ENCODE measurements around the gene HOXC9. TPM values are rescaled to one million over a fixed set of nuclear protein-coding genes. Genes with fewer than 3 reads are reported as not detected.

HOXC9 gene
- total RNA-seq, 2 donors from 2014 or later, result 0.23 to 3.0 TPM

- DNase-seq (ENCODE audit: low spot score), result no peak
- Histone ChIP-seq H3K36me3 (no peaks in the 10 kb centered on the region), H3K9me3 (no peaks in the 10 kb centered on the region), H3K27me3 (replicated peaks; ENCODE audit: insufficient read depth) (peaks cover 72% of the 10 kb centered on the region), H3K4me3 (no peak overlapping the region), H3K4me1 (replicated peaks) (no peaks in the 10 kb centered on the region), H3K27ac (no peak overlapping the region)
- WGBS, result 56% methylated on average over 18 of the region's 18 CpGs
- intact Hi-C loops (cut with DNase I), result no loop called here
- TF ChIP-seq CTCF (IDR thresholded peaks at IDR 0.05) (no peak), POLR2AphosphoS5 (IDR thresholded peaks at IDR 0.05) (no peak), POLR2A (IDR thresholded peaks at IDR 0.05) (no peak)
Observed at GRCh38 chr12:53993162-53994008, 6.6 kb upstream of the HOXC9 start.

- Histone ChIP-seq H3K4me3 (no peak overlapping the region), H3K36me3 (no peaks in the 10 kb centered on the region), H3K4me1 (replicated peaks) (no peaks in the 10 kb centered on the region), H3K9me3 (no peaks in the 10 kb centered on the region), H3K27me3 (replicated peaks; ENCODE audit: insufficient read depth) (peaks cover 68% of the 10 kb centered on the region), H3K27ac (no peak overlapping the region)
- intact Hi-C loops (cut with DNase I), result no loop called here
- no peak for DNase-seq (ENCODE audit: low spot score)
- WGBS, result 5% methylated on average over 19 of the region's 19 CpGs
- TF ChIP-seq CTCF (IDR thresholded peaks at IDR 0.05), result no peak
- no peak for TF ChIP-seq POLR2A (IDR thresholded peaks at IDR 0.05)
- TF ChIP-seq POLR2AphosphoS5 (IDR thresholded peaks at IDR 0.05), result no peak
Observed at GRCh38 chr12:53994009-53994263, 6.0 kb upstream of the HOXC9 start.

DNA sequence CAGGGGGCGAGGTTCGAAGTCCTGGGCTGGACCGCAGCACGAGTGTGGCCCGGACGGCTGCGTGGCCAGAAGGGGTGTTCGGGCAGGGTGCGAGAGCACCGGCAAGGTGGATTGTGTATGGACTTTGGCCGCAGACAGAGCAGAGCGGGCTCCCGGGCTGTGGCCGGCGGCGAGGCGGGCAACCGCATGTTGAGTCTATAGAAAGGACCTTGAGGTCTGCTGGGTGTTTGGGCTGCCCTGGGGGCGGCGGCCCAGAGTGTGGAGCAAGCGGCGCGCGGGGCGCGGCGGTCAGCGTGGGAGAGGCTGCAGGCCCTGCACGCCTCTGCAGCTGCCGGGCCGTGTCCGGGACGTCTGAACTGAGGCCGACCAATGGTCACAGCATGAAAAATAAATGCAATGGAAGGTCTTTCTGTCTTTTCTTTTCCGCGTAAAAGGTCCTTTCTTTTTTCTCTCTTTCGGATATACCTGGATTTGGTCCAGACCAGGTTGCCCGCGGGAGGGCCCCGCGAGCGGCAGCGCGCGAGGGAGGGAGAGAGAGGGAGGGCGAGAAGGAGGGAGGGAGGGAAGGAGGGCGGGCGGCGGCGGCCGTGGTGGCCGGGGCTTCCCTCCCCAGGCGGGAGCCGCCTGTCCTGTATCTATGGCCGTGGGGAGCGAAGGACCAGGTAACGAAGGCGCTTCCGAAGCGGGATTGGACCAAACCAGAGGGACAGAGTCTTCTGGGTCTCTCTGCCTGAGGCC lies 5.5 kb upstream of the HOXC9 start:
- no peaks in the 10 kb centered on the region for H3K9me3 ChIP-seq
- H3K4me1 ChIP-seq (replicated peaks), result no peaks in the 10 kb centered on the region
- H3K27ac ChIP-seq, result no peak overlapping the region
- no peak for TF ChIP-seq POLR2A (IDR thresholded peaks at IDR 0.05)
- TF ChIP-seq CTCF (IDR thresholded peaks at IDR 0.05), result no peak
- TF ChIP-seq POLR2AphosphoS5 (IDR thresholded peaks at IDR 0.05), result no peak
- no peak overlapping the region for H3K4me3 ChIP-seq
- WGBS, result 8% methylated on average over 60 of the region's 60 CpGs
- H3K27me3 ChIP-seq (replicated peaks; ENCODE audit: insufficient read depth), result peaks cover 70% of the 10 kb centered on the region
- no peak for DNase-seq (ENCODE audit: low spot score)
- intact Hi-C loops (cut with DNase I), result no loop called here
- H3K36me3 ChIP-seq, result no peaks in the 10 kb centered on the region

GRCh38 chr12:53995002-53995377 lies 5.0 kb upstream of the HOXC9 start:
- peaks cover 74% of the 10 kb centered on the region for H3K27me3 ChIP-seq (replicated peaks; ENCODE audit: insufficient read depth)
- no peak for TF ChIP-seq POLR2A (IDR thresholded peaks at IDR 0.05)
- no peak for TF ChIP-seq CTCF (IDR thresholded peaks at IDR 0.05)
- no peak for TF ChIP-seq POLR2AphosphoS5 (IDR thresholded peaks at IDR 0.05)
- intact Hi-C loops (cut with DNase I), result no loop called here
- H3K4me1 ChIP-seq (replicated peaks), result no peaks in the 10 kb centered on the region
- H3K4me3 ChIP-seq, result no peak overlapping the region
- no peaks in the 10 kb centered on the region for H3K9me3 ChIP-seq
- DNase-seq (ENCODE audit: low spot score), result no peak
- WGBS, result 5% methylated on average over 17 of the region's 17 CpGs
- no peak overlapping the region for H3K27ac ChIP-seq
- H3K36me3 ChIP-seq, result no peaks in the 10 kb centered on the region
